T1000 (cell line): ENCODE data around the gene ONECUT3.
"Not testable (repeated sequence)": the region's sequence is repeated elsewhere in the genome, so short reads cannot be mapped to it uniquely, and the experiment has no call there.

Source experiments
- DNase-seq: peaks from one replicate; lab custom pipeline; 2025; ENCODE audit warnings: mixed read lengths; lab: John Stamatoyannopoulos, UW

Gene ONECUT3

DNA sequence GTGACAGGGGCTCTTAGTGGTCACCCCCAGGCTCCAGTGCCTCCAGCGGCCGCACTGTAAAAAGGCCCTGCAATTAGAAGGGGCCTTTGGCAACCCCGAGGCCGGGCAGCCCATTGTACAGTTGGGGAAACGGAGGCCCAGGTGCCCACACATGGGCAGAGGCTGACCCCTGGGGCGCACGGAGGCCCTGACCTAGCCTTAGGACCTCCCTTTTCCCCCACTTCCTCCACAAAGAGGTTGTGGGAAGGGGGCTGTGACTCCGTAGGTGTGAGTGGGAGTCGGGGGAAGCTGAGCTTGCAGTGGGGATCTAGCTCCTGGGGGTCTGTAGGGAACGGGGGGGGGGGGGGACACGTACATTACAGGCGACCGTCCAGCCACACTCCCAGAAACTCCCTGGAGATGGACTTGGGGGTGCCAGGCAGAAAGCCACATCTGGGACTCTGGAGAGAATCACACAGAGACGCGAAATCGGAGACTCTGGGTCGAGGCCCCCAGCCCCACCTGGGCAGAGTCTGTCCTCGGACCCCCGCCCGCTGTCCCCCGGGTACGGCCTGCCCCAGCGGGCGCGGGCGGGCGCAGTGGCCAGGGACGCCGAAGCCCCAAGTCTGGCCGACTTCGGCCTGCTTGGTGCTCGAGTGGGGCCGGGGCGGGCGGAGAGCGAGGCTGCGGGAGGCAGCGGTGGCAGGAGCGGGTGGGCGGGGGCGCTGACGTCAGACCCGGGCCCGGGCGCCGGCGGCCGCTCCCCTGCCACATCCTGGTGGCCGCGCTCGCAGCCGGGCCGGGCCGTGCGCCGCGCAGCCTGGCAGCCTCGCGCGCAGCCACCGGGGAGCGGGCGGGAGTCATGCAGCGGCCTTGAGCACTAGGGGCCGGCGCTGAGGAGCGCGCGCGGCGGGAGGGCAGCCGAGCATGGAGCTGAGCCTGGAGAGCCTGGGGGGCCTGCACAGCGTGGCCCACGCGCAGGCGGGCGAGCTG is at the start of gene ONECUT3:
TSS of gene ONECUT3 (plus strand) at position 750 of the 972 bp plus-strand sequence. CDS start at position 907, 157 bp downstream.
- no peak for DNase-seq

DNA sequence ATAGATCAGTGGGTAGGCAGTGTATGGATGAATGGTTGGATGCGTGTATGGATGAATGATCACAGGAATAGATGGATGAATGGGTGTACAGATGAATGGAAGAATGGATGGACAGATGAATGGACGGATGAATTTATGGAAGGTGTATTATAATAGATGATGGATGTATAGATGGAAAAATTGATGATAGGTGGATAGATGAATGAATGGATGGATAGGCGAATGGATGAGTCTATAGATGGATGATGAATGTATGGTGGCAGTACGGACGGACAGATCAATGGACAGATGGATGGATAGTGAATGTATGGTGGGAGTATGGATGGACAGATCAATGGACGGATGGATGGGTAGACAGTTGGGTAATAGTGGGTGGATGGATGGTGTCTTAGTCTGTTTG is 49.0 kb upstream of the ONECUT3 start:
- DNase-seq = no peak

DNA sequence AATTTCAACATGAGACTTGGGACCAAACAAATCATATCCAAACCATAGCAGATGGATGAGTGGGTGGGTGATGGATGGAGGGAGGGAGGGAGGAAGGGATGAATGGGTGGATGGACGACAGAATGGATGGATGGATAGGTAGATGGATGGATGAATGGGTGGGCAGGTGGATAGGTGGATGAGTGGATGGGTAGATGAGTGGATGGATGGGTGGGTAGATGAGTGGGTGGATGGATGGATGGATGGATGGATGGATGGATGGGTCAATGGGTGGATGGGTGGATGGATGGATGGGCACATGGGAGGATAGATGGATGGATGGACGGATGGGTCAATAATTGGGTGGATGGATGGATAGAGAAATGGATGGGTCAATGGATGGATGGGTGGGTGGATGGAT is 47.9 kb upstream of the ONECUT3 start:
- DNase-seq = no peak

DNA sequence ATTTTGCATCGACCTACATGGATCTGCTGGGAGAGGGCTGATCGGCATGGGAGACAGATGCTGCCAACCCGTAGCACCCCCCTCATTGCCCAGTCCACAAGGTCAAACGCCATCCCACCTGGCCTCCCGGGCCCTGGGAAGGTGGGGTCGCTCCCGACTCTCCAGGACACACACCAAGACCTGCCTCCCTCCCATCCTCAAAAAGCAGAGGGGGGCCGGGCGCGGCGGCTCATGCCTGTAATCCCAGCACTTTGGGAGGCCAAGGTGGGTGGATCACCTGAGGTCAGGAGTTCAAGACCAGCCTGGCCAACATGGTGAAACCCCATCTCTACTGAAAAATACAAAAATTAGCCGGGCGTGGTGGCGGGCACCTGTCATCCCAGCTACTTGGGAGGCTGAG is 46.7 kb upstream of the ONECUT3 start:
- DNase-seq = not testable (repeated sequence)

DNA sequence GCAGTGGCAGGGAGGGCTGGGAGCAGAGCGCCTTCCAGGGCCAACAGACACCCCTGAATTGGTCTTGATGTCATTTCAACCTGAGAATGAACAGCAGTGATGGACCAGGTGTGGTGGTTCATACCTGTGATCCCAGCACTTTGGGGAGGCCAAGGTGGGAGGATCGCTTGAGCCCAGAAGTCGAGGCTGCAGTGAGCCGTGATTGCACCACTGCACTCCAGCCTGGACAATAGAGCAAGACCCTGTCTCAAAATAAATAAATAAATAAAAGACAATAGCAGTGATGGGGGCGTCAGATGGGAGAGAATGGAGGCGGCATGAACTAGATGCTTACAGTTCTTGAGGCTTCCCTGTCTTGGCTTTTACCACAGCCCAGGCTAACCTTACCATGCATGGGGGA is 46.1 kb upstream of the ONECUT3 start:
- no peak for DNase-seq

DNA sequence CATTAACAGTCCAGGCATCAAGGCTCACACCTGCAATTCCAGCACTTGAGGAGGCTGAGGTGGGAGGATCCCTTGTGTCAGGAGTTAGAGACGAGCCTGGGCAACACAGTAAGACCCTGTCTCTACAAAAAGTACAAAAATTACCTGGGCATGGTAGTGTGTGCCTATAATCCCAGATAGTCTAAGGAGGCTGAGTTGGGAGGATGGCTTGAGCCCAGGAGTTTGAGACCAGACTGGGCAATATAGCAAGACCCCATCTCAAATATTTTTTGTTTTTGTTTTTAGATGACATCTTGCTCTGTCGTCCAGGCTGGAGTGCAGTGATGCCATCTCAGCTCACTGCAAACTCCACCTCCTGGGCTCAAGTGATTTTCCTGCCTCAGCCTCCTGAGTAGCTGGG is 40.1 kb upstream of the ONECUT3 start:
- no peak for DNase-seq

DNA sequence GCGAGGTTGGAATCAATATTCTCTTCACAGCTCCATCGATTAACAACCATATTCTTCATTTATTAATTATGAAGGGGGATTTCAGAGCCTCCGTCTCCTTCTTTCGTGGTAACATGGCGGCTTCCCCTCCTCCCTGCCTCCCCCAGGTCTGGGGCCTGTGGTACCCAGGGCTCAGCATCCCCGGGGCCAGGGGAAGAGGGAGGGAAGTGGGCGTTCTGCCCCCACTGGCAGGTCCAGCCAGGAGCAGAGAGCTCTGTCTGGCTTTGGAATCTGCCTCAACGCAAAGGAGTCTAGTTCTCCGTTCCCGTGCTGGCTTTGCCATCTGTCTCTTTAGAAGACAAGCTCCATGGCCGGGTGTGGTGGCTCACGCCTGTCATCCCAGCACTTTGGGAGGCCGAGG is 37.8 kb upstream of the ONECUT3 start:
- no peak for DNase-seq

DNA sequence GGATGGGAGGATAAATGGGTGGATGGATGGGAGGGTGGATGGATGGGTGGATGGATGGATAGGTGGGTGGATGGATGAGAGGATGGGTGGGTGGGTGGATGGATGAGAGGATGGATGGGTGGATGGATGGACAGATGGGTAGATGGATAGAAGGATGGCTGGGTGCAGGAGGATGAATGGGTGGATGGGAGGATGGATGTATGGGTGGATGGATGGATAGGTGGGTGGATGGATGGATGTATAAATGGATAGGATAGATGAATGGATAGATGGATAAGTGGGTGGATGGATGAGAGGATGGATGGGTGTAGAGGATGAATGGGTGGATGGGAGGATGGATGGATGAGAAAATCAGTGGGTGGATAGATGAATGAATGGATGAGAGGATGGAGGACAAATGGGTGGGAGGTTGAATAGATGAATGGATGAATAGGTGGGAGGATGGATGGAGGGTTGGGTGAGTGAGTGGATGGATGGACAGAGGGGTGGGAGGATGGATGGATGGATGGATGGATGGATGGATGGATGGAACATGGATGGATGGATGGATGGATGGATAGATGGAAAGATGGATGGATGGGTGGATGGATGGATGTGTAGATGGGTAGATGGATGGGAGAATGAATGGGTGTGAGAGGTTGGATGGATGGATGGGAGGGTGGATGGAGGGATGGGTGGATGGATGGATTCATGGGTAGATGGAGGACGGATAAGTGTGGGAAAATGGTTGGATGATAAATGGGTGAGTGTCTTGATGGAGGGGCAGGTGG is 35.9 kb upstream of the ONECUT3 start:
- no peak for DNase-seq

DNA sequence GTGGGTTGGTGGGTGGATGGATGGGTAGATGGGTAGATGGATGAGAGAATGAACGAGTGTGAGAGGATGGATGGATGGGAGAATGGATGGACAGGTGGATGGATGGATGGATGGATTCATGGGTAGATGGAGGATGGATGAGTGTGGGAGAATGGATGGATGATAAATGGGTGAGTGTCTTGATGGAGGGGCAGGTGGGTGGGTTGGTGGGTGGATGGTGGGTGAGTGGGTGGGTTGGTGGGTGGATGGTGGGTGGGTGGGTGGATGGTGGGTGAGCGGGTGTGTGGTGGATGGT is 35.4 kb upstream of the ONECUT3 start:
- DNase-seq = no peak

DNA sequence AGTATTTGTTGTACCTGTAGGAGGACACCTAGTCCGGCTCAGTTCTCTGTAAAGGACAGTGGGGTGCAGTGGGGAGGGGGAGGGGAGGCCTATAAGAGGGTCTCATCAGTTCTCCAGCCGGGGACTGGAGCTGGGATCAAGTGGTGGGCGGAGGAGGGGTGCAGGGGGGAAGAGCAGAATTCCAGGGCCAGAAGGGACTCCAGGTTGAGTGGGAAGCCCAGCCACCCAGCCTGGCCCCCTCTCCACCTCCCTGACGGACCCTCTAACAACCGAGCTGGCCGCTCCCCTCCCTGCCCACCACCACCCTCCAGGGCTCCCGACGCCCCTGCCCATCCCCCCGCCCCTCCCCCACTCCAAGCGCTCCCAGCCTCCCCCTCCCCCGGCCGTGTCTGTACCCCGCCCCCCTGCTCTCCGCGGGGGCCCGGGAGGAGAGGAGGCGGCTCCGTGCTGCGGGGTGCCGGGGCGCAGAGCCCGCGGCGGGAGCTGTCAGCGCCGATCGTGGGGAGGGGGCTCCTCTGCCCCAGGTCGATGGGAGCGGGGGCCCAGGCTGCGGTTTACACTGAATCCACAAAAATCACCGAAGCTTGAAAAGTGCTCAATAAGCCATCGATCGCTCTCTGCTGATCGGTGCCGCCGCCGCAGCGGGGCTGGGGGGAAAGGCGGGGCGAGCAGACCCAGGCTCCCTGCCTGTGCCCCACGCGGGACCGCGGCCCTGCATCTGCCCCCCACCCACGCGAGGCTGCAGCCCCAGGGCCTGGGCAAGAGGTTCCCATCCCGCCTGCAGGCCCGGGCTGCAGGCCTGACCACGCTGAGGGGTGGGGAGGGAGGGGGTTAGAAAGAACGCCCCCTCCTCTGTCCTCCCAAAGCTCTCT is 34.6 kb upstream of the ONECUT3 start:
- DNase-seq = no peak

DNA sequence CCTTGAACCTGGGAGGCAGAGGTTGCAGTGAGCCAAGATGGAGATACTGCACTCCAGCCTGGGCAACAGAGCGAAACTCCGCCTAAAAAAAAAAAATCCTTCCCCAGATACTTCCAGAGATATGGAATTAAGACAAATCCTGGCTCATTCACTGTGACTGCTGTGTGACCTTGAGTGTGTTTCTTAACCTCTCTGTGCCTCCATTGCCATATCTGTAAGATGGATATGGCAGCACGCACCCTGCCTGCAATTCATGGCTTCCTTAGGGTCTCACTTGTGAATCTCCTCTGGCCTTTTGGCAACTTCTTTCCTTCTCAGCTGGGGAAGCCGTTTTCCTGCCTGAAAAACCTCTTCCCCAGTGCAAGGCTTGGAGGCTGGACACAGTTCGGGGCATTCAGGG is 33.8 kb upstream of the ONECUT3 start:
- no peak for DNase-seq

DNA sequence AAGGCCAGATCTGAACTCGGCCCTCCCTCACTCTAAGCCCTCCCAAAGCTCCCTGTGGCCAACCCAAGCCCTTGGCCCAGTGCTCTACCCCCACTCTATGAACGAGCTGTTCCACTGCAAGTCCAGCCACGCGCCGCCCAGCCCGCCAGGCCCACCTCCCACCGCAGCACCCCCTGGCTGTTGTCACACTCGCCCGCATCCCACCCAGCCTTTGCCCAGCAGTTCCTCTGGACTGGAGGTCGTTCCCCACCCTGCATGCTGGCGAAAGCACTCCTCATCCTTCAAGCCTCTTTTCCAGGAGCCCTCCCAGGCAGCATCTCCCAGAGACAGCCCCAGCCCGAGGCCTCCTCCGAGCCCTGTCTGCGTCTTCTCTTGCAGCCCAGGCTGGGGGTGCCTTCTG is 33.1 kb upstream of the ONECUT3 start:
- DNase-seq = no peak

DNA sequence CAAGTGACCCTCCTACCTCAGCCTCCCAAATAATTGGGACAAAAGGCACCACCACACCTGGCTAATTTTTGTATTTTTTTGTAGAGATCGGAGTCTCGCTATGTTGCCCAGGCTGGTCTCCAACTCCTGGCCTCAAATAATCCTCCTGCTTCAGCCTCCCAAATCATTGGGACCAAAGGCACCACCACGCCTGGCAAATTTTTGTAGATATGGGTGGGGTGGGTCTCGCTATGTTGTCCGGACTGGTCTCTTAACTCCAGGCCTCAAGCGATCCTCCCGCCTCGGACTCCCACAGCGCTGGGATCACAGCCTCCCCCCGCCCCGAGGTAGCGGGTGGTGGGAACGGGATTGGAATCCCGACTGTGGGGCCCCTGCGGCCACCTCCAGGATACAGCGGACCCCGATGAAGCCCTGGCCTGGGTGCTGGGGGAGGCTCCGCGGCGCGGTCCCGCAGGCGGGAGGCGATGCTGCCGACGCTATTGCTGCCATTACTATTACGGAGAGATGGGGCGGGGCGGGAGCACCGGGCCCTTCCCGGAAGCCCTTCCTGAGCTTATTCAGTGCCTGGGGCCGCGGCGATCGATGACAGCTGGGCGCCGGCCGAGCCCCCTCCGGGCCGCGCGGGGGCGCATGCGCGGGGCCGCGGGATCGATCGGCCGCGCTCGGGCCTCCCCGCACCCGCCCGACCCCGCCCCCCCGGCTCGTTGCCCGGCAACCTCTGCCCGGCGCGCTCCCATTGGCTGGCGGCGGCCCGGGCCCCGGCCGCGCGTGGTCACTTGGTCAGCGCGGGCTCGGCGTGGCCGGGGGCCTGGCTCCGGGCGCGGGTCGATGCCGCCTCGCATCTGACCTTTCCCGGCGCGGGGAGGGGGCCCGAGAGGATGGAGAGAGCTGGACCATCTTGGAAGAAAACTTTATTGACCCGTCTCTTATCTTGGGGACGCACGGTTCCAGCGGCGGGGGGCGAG is 27.9 kb upstream of the ONECUT3 start:
- peak; percentile 63 for DNase-seq

DNA sequence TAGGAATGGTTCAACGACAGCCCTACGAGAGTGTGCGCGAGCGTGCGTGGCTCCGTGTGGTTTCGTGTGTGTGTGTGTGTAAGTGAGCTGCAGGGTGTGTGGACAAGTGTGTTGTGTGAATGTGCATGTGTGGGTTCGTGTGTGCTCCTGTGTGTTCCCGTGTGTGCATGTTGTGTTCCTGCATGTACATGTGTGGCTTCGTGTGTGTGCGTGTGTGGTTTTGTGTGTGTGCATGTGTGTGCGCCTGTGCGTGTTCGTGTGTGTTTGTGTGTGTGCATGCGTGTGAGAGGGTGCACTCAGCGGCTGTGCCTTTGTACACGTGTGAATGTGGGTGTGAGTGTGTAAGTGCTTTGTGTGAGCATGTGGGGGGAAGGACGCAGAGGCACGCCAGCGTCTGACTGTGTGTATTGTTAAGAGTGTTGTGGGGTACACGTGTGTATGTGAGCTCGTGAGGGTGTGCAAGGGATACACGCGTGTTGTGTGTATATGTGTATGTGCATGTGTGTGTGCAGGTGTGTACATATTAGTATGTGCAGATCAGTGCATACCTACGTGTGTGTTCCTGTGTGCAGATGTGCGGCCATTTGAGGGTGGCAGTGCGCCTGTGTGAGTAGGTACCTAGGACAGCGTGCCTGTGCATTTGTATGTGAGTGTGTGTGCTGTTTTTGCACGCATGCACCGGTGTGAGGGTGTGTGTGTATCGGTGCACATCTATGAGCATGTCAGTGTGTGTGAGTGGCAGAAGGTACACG is 24.3 kb upstream of the ONECUT3 start:
- DNase-seq = no peak

DNA sequence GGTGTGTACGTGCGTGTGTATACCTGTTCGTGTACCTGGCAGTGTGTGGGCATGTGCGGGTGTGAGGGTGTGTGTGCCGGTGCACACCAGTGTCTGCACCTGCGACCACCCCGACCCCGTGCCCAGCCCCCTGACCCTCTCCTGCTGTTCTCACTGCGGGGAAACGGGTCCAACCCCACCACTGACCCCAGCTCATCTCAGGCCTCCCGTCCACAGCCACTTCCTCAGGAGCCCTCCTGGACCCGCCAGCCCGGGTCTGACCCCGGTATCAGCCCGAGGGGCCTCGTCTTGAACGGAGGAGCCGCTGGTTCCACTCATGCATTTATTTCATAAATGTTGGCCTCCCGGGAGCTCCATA is 23.8 kb upstream of the ONECUT3 start:
- DNase-seq = no peak

DNA sequence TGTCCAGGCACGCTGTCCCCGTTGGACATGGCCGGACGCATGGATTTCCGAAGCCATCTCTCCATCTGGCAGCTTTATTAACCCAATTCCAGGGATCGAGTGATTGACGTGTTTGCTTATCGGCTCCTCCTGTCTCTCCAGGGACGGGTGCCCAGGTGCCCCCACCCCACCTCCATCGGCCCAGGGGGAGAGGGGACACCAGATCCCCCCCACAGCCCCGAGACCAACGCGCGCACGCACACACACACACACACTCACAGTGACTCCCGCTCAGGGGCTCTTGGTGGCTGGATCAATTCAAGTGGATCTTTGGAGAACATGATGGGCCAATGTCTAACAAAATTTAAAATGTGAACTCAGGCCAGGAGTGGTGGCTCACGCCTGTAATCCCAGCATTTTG is 23.1 kb upstream of the ONECUT3 start:
- no peak for DNase-seq

DNA sequence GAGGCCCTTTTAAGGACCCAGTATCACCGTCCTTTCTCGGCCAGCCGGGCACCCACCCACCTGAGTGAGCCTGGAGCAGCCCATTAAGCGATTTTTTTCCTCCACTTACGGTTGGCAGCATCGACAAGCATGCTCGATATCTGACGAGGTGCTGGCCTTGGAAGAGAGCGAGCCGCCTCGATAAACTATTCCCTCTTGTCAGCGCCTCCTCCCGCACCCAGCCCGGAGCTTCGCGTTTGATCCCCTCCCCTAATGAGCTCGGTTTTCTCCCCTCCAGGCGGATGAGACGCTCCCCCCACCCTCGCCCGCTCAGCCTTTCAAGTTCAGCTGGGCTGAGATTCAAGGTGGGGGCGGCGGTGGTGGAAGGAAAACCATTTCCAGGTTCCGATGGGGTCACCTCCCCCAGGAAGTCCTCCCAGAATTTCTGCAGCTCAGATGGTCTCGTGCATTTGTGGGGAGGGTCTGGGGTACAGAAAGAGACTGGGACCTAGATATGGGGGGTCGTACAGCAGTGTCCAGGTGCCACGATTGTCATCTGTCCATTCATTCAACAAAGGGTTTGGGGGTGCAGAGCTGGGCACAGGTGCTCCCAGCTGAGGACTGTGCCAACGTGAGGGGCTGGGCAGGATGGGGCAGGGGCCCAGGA is 18.9 kb upstream of the ONECUT3 start:
- DNase-seq = no peak

DNA sequence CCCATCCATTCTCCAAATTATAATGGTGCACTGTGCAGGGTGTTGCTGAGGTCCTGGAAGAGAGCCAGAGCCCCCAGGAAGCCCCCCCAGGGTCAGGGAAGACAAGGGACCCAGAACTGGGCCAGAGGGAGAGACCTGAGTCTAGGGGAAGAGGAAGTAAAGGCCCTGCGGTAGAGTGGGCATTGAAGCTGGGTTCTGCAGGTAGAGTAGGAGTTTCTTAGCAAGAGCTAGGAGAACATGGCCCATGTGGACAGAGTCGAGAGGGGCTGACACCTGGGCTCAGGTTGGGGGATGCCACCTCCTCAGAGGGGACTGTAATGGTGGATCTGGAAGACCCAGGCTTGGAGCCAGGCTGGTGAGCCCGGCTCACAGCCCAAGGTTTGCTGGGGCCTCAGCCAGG is 17.0 kb upstream of the ONECUT3 start:
- no peak for DNase-seq

DNA sequence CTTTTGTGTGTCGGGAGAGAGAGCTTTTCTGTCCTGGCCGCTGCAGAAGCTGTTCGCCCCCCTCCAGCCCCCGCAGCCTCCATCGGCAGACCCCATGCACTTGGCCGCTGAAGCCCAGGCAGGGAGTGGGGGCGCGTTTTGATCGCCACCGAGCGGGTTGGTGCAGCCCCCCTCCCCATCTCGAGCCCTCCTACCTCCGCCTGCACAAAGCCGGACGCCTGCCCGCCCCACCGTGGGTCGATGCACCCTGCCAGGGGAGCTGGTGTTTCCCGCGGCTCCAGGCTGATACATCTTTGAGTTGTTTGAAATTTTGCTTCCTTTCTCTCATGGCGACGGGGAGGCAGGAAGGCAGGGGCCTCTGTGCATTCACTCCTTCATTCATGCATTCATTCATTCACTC is 16.4 kb upstream of the ONECUT3 start:
- DNase-seq = no peak
